Measurements from ENCODE around the gene GLI3. TPM values are rescaled to one million over a fixed set of nuclear protein-coding genes. Genes with fewer than 3 reads are reported as not detected.

GLI3 gene
- total and polyA plus RNA-seq, 10 of the 15 experiments (the other 5 are each of a cell fraction or from before 2014, with no cell fraction given): 0.01 TPM; not detected in 8

DNA sequence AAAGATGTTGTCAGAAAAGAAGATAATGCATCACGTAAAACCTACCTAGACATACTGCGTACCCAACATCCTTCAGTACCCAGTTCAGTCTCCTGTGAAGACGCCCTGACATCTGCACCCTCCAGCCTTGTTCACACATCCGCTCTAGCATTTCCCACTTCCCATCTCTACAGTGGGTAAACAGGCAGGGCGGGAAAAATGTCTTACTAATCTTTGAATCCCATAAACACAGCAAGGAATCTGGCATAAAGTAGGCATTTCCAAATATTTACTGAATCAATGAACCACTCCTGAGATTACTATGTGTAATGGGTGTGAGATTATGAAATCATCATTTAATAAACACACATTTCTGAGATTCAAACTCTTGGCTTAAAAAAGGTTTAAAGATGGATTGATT is 132.8 kb downstream of the GLI3 start (continued):
- TF ChIP-seq POLR2AphosphoS2 (IDR thresholded peaks at IDR 0.05; ENCODE audit: low read depth, low read length) (no peak), KLF5 (IDR thresholded peaks at IDR 0.05; ENCODE audit: partially characterized antibody) (no peak), TARDBP (IDR thresholded peaks at IDR 0.05; ENCODE audit: borderline replicate concordance) (no peak)
- TF ChIP-seq, protein P1, sequence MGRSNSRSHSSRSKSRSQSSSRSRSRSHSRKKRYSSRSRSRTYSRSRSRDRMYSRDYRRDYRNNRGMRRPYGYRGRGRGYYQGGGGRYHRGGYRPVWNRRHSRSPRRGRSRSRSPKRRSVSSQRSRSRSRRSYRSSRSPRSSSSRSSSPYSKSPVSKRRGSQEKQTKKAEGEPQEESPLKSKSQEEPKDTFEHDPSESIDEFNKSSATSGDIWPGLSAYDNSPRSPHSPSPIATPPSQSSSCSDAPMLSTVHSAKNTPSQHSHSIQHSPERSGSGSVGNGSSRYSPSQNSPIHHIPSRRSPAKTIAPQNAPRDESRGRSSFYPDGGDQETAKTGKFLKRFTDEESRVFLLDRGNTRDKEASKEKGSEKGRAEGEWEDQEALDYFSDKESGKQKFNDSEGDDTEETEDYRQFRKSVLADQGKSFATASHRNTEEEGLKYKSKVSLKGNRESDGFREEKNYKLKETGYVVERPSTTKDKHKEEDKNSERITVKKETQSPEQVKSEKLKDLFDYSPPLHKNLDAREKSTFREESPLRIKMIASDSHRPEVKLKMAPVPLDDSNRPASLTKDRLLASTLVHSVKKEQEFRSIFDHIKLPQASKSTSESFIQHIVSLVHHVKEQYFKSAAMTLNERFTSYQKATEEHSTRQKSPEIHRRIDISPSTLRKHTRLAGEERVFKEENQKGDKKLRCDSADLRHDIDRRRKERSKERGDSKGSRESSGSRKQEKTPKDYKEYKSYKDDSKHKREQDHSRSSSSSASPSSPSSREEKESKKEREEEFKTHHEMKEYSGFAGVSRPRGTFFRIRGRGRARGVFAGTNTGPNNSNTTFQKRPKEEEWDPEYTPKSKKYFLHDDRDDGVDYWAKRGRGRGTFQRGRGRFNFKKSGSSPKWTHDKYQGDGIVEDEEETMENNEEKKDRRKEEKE (IDR thresholded peaks at IDR 0.05): no peak

- CTCF ChIA-PET: no interaction called here
- Histone ChIP-seq H2AFZ (ENCODE audit: control insufficient read depth, low read depth, low read length) (no peak overlapping the region), H3K4me2 (ENCODE audit: control insufficient read depth, insufficient read depth) (no peak overlapping the region), H3K27ac (ENCODE audit: control insufficient read depth, insufficient read depth) (no peak overlapping the region), H3K9ac (ENCODE audit: control insufficient read depth, insufficient read depth, low read length) (no peak overlapping the region), H3K4me3 (no peak overlapping the region), H3K27me3 (replicated peaks in 1 of 2; ENCODE audit: control insufficient read depth in 2 of 2, insufficient read depth in 2 of 2, low read length in 1 of 2) (no peaks in the 10 kb centered on the region; a peak in 1 of 4 replicates), H3K9me3 (replicated peaks; ENCODE audit: control insufficient read depth, insufficient read depth, low read length) (no peaks in the 10 kb centered on the region), H4K20me1 (ENCODE audit: control insufficient read depth, insufficient read depth) (no peaks in the 10 kb centered on the region), H3K79me2 (ENCODE audit: control insufficient read depth, insufficient read depth, low read length) (no peaks in the 10 kb centered on the region), H3K36me3 (ENCODE audit: control insufficient read depth in 2 of 2, insufficient read depth in 2 of 2, low read length in 1 of 2) (no peaks in the 10 kb centered on the region), H3K4me1 (ENCODE audit: control insufficient read depth, insufficient read depth, low read length) (no peaks in the 10 kb centered on the region)
- intact Hi-C loops (cut with micrococcal nuclease; ENCODE audit: unreplicated experiment): no loop called here
- 25% methylated on average over 2 of the region's 2 CpGs for WGBS (ENCODE audit: insufficient coverage, insufficient replicate concordance, low lambda C conversion rate, missing lambda C conversion rate)
- DNase-seq (ENCODE audit: low read depth, low spot score) (no peak), FAIRE-seq (no peak), ATAC-seq (no peak)
- RAD21 ChIA-PET (ENCODE audit: unreplicated experiment): no interaction called here
- POLR2A ChIA-PET: interaction anchor here (0.6 kb wide), 1 partner anchor 25 kb away, joined by 4 read pairs; no protein-coding TSS in a partner anchor
- SMC1A ChIA-PET (ENCODE audit: uncharacterized antibody, unreplicated experiment): interaction anchor here (1.0 kb wide), 1 partner anchor 8 kb away, joined by 4 read pairs; no protein-coding TSS in a partner anchor
- no TSS peak for BruUV-seq (replicated peaks)
- no peak for TF ChIP-seq ZBTB4 (CRISPR knock-in tag; IDR thresholded peaks at IDR 0.05)
- no peak for TF ChIP-seq SIX5 (IDR thresholded peaks at IDR 0.05; ENCODE audit: low read depth, low read length, severe bottlenecking)
- TF ChIP-seq ESRRA (IDR thresholded peaks at IDR 0.05; ENCODE audit: low read length): no peak
- no peak for TF ChIP-seq SMARCA5 (IDR thresholded peaks at IDR 0.05)
- no peak for TF ChIP-seq CREM (IDR thresholded peaks at IDR 0.05; ENCODE audit: low read depth)
- TF ChIP-seq ATF7 (IDR thresholded peaks at IDR 0.05; ENCODE audit: low read depth): no peak
- TF ChIP-seq DPF2 (IDR thresholded peaks at IDR 0.05): no peak
- in situ Hi-C loops (cut with MboI): no loop called here
Measured at GRCh38 chr7:42103456-42103855, 133.6 kb downstream of the GLI3 start.

Data from GM12878 (cell line).